ENCODE data around the gene TSC22D2. TPM values are rescaled to one million over a fixed set of nuclear protein-coding genes. Genes with fewer than 3 reads are reported as not detected.

TSC22D2 gene
- total and polyA plus RNA-seq, 12 donors, result 11.8 to 73.1 (median 28.7) TPM

DNA sequence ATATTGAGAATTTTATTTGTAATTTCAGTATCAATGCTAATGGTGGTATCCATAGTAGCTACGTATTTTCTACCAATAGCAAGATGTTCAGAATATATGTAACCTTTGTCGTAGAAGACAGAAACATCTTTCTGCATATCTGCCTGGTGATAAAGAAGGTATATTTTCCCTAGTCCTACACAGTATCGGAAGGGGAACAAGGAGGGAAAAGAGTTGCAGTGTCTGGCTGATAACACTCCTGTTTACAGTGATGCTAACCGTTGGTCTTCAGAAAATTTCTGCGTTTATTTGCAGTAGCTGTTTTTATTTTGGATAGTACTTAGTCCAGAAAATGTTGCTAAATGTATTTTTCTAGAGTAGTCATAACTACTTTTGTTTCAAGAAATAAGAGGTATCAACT is 25.2 kb downstream of the TSC22D2 start:
- 62 to 70% methylated on average over 5 of the region's 5 CpGs for WGBS, 2 donors
- ATAC-seq (no peak), DNase-seq (no peak)
- no peaks in the 10 kb centered on the region for H3K36me3 ChIP-seq
- no peaks in the 10 kb centered on the region for H3K9me3 ChIP-seq
- intact Hi-C loops (cut with DNase I), result no loop called here
- TF ChIP-seq, protein P1, sequence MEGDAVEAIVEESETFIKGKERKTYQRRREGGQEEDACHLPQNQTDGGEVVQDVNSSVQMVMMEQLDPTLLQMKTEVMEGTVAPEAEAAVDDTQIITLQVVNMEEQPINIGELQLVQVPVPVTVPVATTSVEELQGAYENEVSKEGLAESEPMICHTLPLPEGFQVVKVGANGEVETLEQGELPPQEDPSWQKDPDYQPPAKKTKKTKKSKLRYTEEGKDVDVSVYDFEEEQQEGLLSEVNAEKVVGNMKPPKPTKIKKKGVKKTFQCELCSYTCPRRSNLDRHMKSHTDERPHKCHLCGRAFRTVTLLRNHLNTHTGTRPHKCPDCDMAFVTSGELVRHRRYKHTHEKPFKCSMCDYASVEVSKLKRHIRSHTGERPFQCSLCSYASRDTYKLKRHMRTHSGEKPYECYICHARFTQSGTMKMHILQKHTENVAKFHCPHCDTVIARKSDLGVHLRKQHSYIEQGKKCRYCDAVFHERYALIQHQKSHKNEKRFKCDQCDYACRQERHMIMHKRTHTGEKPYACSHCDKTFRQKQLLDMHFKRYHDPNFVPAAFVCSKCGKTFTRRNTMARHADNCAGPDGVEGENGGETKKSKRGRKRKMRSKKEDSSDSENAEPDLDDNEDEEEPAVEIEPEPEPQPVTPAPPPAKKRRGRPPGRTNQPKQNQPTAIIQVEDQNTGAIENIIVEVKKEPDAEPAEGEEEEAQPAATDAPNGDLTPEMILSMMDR (IDR thresholded peaks at IDR 0.05), result no peak
- no peaks in the 10 kb centered on the region for H3K27me3 ChIP-seq
- peaks cover 0 to 71% (median 42%) of the 10 kb centered on the region in 9 donors for H3K4me1 ChIP-seq
- no peak overlapping the region for H3K4me3 ChIP-seq
- H3K27ac ChIP-seq, result no peak overlapping the region

DNA sequence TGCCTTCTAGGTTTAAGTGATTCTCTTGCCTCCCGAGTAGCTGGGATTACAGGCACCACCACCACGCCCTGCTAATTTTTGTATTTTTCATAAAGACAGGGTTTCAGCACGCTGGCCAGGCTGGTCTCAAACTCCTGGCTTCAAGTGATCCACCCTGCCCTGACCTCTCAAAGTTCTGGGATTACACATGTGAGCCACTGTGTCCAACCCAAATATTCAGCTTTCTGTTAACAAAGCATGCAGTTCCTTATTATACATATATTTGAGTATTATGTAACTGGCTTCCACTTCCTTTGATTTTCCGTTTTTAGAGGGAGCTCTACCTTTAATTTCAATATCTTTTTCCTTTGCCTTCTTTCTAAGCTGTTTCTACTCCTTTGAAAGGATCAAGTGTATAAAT is 26.1 kb downstream of the TSC22D2 start:
- WGBS, 2 donors, result 62 to 68% methylated on average over 4 of the region's 4 CpGs
- no peaks in the 10 kb centered on the region for H3K36me3 ChIP-seq

DNA sequence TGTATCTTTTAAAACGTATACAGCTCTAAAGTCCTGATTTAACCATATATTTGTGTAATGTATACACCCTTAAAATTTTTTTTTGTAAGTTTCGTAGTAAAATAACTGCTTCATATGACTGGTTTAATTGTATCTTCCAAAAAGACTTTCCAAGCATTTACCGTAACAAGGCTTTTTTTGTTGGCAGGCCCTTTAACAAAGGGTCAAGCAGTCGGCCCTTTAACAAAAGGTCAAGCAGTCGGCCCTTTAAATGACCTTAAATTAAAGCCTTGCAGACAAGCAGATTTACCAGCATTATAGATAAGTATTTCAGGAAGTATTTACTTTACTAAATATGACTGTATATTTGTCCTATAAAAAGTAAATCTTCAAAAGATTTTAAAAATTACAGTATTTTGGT is 28.1 kb downstream of the TSC22D2 start:
- no peaks in the 10 kb centered on the region for H3K27me3 ChIP-seq
- DNase-seq (no peak), ATAC-seq (no peak)
- intact Hi-C loops (cut with DNase I), result no loop called here
- TF ChIP-seq, protein P1 (IDR thresholded peaks at IDR 0.05), result no peak
- H3K27ac ChIP-seq, result no peak overlapping the region
- peaks cover 0 to 3% (median 0%) of the 10 kb centered on the region in 9 donors for H3K36me3 ChIP-seq
- H3K9me3 ChIP-seq, result no peaks in the 10 kb centered on the region
- peaks cover 0 to 56% (median 42%) of the 10 kb centered on the region in 9 donors for H3K4me1 ChIP-seq
- no peak overlapping the region for H3K4me3 ChIP-seq
- WGBS, 2 donors, result 62 to 65% methylated on average over 5 of the region's 5 CpGs

More for the DNA sequence above, 26.1 kb downstream of the TSC22D2 start:
- ATAC-seq (peak in 1 of 8 donors; percentile 22), DNase-seq (no peak)
- intact Hi-C loops (cut with DNase I), result no loop called here
- peaks cover 0 to 67% (median 47%) of the 10 kb centered on the region in 9 donors for H3K4me1 ChIP-seq
- no peaks in the 10 kb centered on the region for H3K27me3 ChIP-seq
- TF ChIP-seq, protein P1 (IDR thresholded peaks at IDR 0.05), result no peak
- no peaks in the 10 kb centered on the region for H3K9me3 ChIP-seq
- H3K4me3 ChIP-seq, result no peak overlapping the region
- H3K27ac ChIP-seq, result no peak overlapping the region

DNA sequence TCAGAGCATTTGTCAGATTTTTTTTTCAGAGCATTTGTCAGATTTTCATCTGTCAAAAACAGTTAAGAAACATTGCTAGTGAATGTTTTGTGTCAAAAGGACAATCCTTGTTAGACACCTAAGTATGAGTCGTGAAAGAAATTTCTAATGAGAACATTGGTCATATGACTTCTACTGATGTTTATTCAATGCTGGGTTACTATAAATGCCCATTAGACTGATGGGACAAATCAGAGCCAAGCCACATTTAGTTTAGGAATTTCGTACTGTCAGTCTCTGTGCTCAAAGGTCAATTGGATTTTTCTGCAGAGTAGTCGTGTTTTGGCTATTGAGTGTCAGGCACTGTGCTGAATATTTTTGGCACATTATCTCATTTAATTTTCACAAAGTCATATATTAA is 31.6 kb downstream of the TSC22D2 start:
- 61 to 66% methylated on average over 3 of the region's 3 CpGs for WGBS, 2 donors
- Histone ChIP-seq H3K4me3 (no peak overlapping the region), H3K27me3 (no peaks in the 10 kb centered on the region), H3K9me3 (no peaks in the 10 kb centered on the region), H3K4me1 (peaks cover 0 to 54% (median 33%) of the 10 kb centered on the region in 9 donors), H3K27ac (no peak overlapping the region), H3K36me3 (peaks cover 0 to 19% (median 0%) of the 10 kb centered on the region in 9 donors)
- no peak for ATAC-seq
- intact Hi-C loops (cut with DNase I), result no loop called here
- TF ChIP-seq, protein P1 (IDR thresholded peaks at IDR 0.05), result no peak
- DNase-seq, result no peak
